ENCODE results near the gene KRTAP4-11. TPM values are rescaled to one million over a fixed set of nuclear protein-coding genes. Genes with fewer than 3 reads are reported as not detected.
"Not testable (repeated sequence)": the region's sequence is repeated elsewhere in the genome, so short reads cannot be mapped to it uniquely, and the experiment has no call there.

KRTAP4-11 gene
- total RNA-seq, 1 donor from 2014 or later: not detected

GRCh38 chr17:41140360-41141131 lies 22.4 kb upstream of the KRTAP4-11 start, which contains the start of gene KRTAP4-6:
Gene KRTAP4-6, minus strand, starts transcription at chr17:41140544. Its CDS starts 57 bp downstream, at chr17:41140487.
- H3K9me3 ChIP-seq (ENCODE audit: low read depth): peaks cover 10% of the 10 kb centered on the region
- H3K27ac ChIP-seq: no peak within 1 kb of the TSS
- no peak within 1 kb of the TSS for H3K27ac Mint-ChIP-seq
- H3K27me3 Mint-ChIP-seq (ENCODE audit: insufficient read depth, low read depth): peaks cover 2% of the 10 kb centered on the region
- H3K9ac ChIP-seq: no peak within 1 kb of the TSS
- H2AFZ ChIP-seq (replicated peaks): no peak within 1 kb of the TSS
- no peak within 1 kb of the TSS for H3K4me3 ChIP-seq
- H3K4me2 ChIP-seq: no peak within 1 kb of the TSS
- TF ChIP-seq EZH2phosphoT487 (IDR thresholded peaks at IDR 0.05): no peak
- no peak for TF ChIP-seq EZH2 (IDR thresholded peaks at IDR 0.05)
- TF ChIP-seq CTCF (IDR thresholded peaks at IDR 0.05): no peak
- no peaks in the 10 kb centered on the region for H3K36me3 ChIP-seq
- no peaks in the 10 kb centered on the region for H3K4me1 Mint-ChIP-seq
- H4K20me1 ChIP-seq (ENCODE audit: low read depth): no peaks in the 10 kb centered on the region
- no peak for DNase-seq (ENCODE audit: low spot score)
- no peak within 1 kb of the TSS for H3K4me3 Mint-ChIP-seq
- H3K79me2 ChIP-seq (ENCODE audit: low read depth): no peaks in the 10 kb centered on the region
- no peaks in the 10 kb centered on the region for H3F3A ChIP-seq (ENCODE audit: low read depth)
- no peaks in the 10 kb centered on the region for H3K27me3 ChIP-seq
- no peaks in the 10 kb centered on the region for H3K36me3 Mint-ChIP-seq
- H3K4me1 ChIP-seq: no peaks in the 10 kb centered on the region
- H3K9me3 Mint-ChIP-seq: peaks cover 22% of the 10 kb centered on the region

- not testable (repeated sequence) for H3K4me3 ChIP-seq; H3K4me1 Mint-ChIP-seq; H2AFZ ChIP-seq (replicated peaks); H3K4me3 Mint-ChIP-seq; H3K79me2 ChIP-seq (ENCODE audit: low read depth); H3K27me3 Mint-ChIP-seq (ENCODE audit: insufficient read depth, low read depth); H3K27me3 ChIP-seq; H3K27ac Mint-ChIP-seq; H3K36me3 ChIP-seq; H3K9ac ChIP-seq; H4K20me1 ChIP-seq (ENCODE audit: low read depth); H3K4me1 ChIP-seq; H3K27ac ChIP-seq; H3F3A ChIP-seq (ENCODE audit: low read depth); H3K4me2 ChIP-seq; H3K36me3 Mint-ChIP-seq; DNase-seq (ENCODE audit: low spot score)
- peaks cover 10% of the 10 kb centered on the region for H3K9me3 ChIP-seq (ENCODE audit: low read depth)
- peaks cover 22% of the 10 kb centered on the region for H3K9me3 Mint-ChIP-seq
Observed at GRCh38 chr17:41139865-41140264, 21.7 kb upstream of the KRTAP4-11 start.

- H3K27ac Mint-ChIP-seq: no peak overlapping the region
- TF ChIP-seq CTCF (IDR thresholded peaks at IDR 0.05) (no peak), EZH2 (IDR thresholded peaks at IDR 0.05) (no peak), EZH2phosphoT487 (IDR thresholded peaks at IDR 0.05) (no peak)
- Histone ChIP-seq H3K27me3 (no peaks in the 10 kb centered on the region), H3K27ac (no peak overlapping the region), H3K4me1 (no peaks in the 10 kb centered on the region), H4K20me1 (ENCODE audit: low read depth) (no peaks in the 10 kb centered on the region), H3K36me3 (no peaks in the 10 kb centered on the region), H3F3A (ENCODE audit: low read depth) (no peaks in the 10 kb centered on the region), H3K4me3 (no peak overlapping the region), H3K79me2 (ENCODE audit: low read depth) (no peaks in the 10 kb centered on the region), H3K4me2 (no peak overlapping the region), H3K9me3 (ENCODE audit: low read depth) (peaks cover 5% of the 10 kb centered on the region), H3K9ac (no peak overlapping the region), H2AFZ (replicated peaks) (peak overlapping the region; percentile 6)
- no peak overlapping the region for H3K4me3 Mint-ChIP-seq
- no peaks in the 10 kb centered on the region for H3K27me3 Mint-ChIP-seq (ENCODE audit: insufficient read depth, low read depth)
- peaks cover 2% of the 10 kb centered on the region for H3K9me3 Mint-ChIP-seq
- no peaks in the 10 kb centered on the region for H3K4me1 Mint-ChIP-seq
- no peak for DNase-seq (ENCODE audit: low spot score)
- H3K36me3 Mint-ChIP-seq: no peaks in the 10 kb centered on the region
Observed at GRCh38 chr17:41133880-41134735, 15.9 kb upstream of the KRTAP4-11 start.
